Body of pancreas (tissue), 4 donors: ENCODE measurements around the gene PCDHA10. TPM values are rescaled to one million over a fixed set of nuclear protein-coding genes. Genes with fewer than 3 reads are reported as not detected.
A peak's percentile ranks its signal among the peaks of the same experiment; 100 is the strongest.
"Not testable (repeated sequence)": the region's sequence is repeated elsewhere in the genome, so short reads cannot be mapped to it uniquely, and the experiment has no call there.

Source experiments
- ATAC-seq: fragments of 150-250 bp; one replicate; pipeline ENCODE4 v1.9.1; 2016
- DNase-seq, 4 donors: peaks; one replicate each; pipeline ENCODE4 v3.0.0-alpha.2; 2019
- H3K27ac ChIP-seq, 4 donors: fragments of 200-600 bp; sonication (generic); 1 replicate in 3 of 4; 2 replicates in 1 of 4; pipeline versions ENCODE4 v1.5.1 to v1.6.1; 2016 to 2019; ENCODE audit warnings: mild to moderate bottlenecking in 1 of 4, mixed read lengths in 1 of 4, moderate library complexity in 1 of 4
- H3K27me3 ChIP-seq, 2 donors: fragments of 200-600 bp; sonication (generic); one replicate each; pipeline ENCODE4 v1.6.0; 2016; ENCODE audit warnings: mild to moderate bottlenecking in 1 of 2
- H3K36me3 ChIP-seq, 2 donors: fragments of 200-600 bp; sonication (generic); replicated peaks in 1 of 2; 2 replicates each; pipeline ENCODE4 v1.5.1; 2016; ENCODE audit warnings: low read depth in 2 of 2; ENCODE audit not compliant: insufficient read depth in 1 of 2
- H3K4me1 ChIP-seq: fragments of 200-600 bp; sonication (generic); one replicate; pipeline ENCODE4 v1.6.0; 2016
- H3K4me3 ChIP-seq, 2 donors: fragments of 200-600 bp; sonication (generic); 1 replicate in 1 of 2; 2 replicates in 1 of 2; pipeline ENCODE4 v1.5.1; 2016 to 2019
- H3K9me3 ChIP-seq, 3 donors: fragments of 200-600 bp; sonication (generic); 1 replicate in 2 of 3; 2 replicates in 1 of 3; pipeline ENCODE4 v1.5.1; 2016
- POLR2A ChIP-seq, 3 donors: fragments of 450-650 bp; IDR thresholded peaks; one replicate each; pipeline ENCODE4 v1.6.1; 2016; ENCODE audit warnings: antibody characterized with exemption in 3 of 3, mild to moderate bottlenecking in 2 of 3
- WGBS, 2 donors: methylation state at CpG; one replicate each; pipeline ENCODE4 v1.1.5; 2017; 5-methylcytosine and 5-hydroxymethylcytosine counted together
- intact Hi-C: fragments of 100-400 bp; cut with DNase I; formaldehyde crosslinking; loops from one replicate; pipeline ENCODE4 v1.15.1; 2023
- total RNA-seq, 2 donors: library from RNA; depleted of rRNA; stranded (reverse); fragments of >200 nt; gene quantifications; one replicate each; pipeline ENCODE4 v1.1.0, GENCODE V29; 2016
- TF ChIP-seq, protein P1 (sequence below), 7 experiments: fragments of 450-650 bp in 4 of 7; fragments of 200-600 bp in 3 of 7; sonication (generic) in 3 of 7; IDR thresholded peaks; one replicate each; pipeline ENCODE4 v1.5.1; 2016 to 2019; ENCODE audit warnings: antibody characterized with exemption in 7 of 7

PCDHA10 gene, protein sequence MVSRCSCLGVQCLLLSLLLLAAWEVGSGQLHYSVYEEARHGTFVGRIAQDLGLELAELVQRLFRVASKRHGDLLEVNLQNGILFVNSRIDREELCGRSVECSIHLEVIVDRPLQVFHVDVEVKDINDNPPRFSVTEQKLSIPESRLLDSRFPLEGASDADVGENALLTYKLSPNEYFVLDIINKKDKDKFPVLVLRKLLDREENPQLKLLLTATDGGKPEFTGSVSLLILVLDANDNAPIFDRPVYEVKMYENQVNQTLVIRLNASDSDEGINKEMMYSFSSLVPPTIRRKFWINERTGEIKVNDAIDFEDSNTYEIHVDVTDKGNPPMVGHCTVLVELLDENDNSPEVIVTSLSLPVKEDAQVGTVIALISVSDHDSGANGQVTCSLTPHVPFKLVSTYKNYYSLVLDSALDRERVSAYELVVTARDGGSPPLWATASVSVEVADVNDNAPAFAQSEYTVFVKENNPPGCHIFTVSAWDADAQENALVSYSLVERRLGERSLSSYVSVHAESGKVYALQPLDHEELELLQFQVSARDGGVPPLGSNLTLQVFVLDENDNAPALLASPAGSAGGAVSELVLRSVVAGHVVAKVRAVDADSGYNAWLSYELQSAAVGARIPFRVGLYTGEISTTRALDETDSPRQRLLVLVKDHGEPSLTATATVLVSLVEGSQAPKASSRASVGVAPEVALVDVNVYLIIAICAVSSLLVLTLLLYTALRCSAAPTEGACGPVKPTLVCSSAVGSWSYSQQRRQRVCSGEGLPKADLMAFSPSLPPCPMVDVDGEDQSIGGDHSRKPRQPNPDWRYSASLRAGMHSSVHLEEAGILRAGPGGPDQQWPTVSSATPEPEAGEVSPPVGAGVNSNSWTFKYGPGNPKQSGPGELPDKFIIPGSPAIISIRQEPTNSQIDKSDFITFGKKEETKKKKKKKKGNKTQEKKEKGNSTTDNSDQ
- total RNA-seq, result 1 to 10 TPM; 3.1 to 6.6 TPM

DNA sequence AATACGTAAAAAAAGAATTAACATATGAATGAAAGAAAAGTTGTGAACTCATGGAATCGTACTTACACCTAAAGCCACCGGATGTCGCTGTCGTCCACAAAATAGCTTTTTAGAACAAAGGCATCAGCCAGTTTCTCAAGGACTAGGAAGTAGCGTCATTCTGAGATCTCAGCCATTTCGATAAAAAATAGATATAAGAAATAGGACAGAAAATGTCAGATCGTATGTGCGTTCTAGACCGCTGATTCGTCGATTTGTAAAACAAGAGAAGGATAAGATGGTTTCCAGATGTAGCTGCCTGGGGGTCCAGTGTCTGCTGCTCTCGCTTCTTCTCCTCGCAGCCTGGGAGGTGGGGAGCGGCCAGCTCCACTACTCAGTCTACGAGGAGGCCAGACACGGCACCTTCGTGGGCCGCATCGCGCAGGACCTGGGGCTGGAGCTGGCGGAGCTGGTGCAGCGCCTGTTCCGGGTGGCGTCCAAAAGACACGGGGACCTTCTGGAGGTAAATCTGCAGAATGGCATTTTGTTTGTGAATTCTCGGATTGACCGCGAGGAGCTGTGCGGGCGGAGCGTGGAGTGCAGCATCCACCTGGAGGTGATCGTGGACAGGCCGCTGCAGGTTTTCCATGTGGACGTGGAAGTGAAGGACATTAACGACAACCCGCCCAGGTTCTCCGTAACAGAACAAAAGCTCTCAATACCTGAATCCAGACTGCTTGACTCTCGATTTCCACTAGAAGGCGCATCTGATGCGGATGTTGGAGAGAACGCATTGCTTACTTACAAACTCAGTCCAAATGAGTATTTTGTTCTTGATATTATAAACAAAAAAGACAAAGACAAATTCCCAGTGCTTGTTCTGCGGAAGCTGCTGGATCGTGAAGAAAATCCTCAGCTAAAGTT lies at the start of gene PCDHA10:
TSS of gene PCDHA10 (plus strand) at position 126 of the 903 bp plus-strand sequence. CDS start at position 278, 152 bp downstream.
- Histone ChIP-seq H3K4me1 (peaks cover 5% of the 10 kb centered on the region), H3K36me3 (no peaks in the 10 kb centered on the region), H3K27ac (peak within 1 kb of the TSS in 3 of 4 donors; percentile 38 to 75 (median 51)), H3K4me3 (no peak within 1 kb of the TSS), H3K9me3 (peaks cover 0 to 31% (median 3%) of the 10 kb centered on the region in 3 donors), H3K27me3 (no peaks in the 10 kb centered on the region)
- peak in 3 of 4 donors; percentile 44 to 54 (median 51) for DNase-seq
- peak in 1 of 3 donors; percentile 6 for TF ChIP-seq POLR2A (IDR thresholded peaks at IDR 0.05)
- TF ChIP-seq, protein P1, sequence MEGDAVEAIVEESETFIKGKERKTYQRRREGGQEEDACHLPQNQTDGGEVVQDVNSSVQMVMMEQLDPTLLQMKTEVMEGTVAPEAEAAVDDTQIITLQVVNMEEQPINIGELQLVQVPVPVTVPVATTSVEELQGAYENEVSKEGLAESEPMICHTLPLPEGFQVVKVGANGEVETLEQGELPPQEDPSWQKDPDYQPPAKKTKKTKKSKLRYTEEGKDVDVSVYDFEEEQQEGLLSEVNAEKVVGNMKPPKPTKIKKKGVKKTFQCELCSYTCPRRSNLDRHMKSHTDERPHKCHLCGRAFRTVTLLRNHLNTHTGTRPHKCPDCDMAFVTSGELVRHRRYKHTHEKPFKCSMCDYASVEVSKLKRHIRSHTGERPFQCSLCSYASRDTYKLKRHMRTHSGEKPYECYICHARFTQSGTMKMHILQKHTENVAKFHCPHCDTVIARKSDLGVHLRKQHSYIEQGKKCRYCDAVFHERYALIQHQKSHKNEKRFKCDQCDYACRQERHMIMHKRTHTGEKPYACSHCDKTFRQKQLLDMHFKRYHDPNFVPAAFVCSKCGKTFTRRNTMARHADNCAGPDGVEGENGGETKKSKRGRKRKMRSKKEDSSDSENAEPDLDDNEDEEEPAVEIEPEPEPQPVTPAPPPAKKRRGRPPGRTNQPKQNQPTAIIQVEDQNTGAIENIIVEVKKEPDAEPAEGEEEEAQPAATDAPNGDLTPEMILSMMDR (IDR thresholded peaks at IDR 0.05), result peak in 6 of 7 experiments; percentile 8 to 49 (median 44)
- 12 to 14% methylated on average over 32 to 44 of the region's 44 CpGs for WGBS, 2 donors
- peak; percentile 70 for ATAC-seq
- intact Hi-C loops, result no loop called here

DNA sequence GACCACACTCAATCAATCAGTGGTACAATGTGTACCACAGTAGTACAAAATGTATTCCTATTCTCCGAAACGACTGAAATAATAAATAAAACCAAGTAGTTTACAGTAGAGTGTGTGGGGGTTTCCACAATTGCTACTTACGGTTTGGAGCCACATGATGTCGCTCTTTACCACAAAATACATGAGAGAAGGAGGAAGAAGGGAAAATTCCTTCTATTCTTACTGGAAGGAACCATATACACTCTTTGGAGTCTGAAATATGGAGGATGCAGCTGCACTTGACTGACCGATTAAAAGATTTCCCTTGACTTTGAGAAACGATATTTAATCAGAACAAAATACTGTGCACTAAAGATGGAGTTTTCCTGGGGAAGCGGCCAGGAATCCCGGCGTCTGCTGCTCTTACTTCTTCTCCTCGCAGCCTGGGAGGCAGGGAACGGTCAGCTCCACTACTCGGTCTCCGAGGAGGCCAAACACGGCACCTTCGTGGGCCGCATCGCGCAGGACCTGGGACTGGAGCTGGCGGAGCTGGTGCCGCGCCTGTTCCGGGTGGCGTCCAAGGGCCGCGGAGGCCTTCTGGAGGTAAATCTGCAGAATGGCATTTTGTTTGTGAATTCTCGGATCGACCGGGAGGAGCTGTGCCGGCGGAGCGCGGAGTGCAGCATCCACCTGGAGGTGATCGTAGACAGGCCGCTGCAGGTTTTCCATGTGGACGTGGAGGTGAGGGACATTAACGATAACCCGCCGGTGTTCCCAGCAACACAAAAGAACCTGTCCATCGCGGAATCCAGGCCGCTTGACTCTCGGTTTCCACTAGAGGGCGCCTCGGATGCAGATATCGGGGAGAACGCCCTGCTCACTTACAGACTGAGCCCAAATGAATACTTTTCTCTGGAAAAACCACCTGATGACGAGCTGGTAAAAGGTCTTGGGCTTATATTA lies 48.6 kb upstream of the PCDHA10 start, which contains the start of gene PCDHA4:
TSS of gene PCDHA4 (plus strand) at position 235 of the 942 bp plus-strand sequence.
- peak; percentile 64 for ATAC-seq

DNA sequence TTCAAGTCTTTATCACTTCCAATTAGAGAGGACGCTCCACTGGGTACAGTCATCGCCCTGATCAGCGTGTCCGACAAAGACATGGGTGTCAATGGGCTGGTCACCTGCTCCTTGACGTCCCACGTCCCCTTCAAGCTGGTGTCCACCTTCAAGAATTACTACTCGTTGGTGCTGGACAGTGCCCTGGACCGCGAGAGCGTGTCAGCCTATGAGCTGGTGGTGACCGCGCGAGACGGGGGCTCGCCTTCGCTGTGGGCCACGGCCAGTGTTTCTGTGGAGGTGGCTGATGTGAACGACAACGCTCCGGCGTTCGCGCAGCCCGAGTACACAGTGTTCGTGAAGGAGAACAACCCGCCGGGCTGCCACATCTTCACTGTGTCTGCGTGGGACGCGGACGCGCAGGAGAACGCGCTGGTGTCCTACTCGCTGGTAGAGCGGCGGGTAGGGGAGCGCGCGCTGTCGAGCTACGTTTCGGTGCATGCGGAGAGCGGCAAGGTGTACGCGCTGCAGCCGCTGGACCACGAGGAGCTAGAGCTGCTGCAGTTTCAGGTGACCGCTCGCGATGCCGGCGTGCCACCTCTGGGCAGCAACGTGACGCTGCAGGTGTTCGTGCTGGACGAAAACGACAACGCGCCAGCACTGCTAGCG lies 47.3 kb upstream of the PCDHA10 start:
- WGBS, 2 donors, result 52 to 63% methylated on average over 49 to 61 of the region's 62 CpGs
- ATAC-seq, H3K4me1 ChIP-seq, H3K27me3 ChIP-seq, H3K36me3 ChIP-seq, DNase-seq, H3K4me3 ChIP-seq, intact Hi-C loops, H3K27ac ChIP-seq: not testable (repeated sequence)
- H3K9me3 ChIP-seq, result peaks cover 0 to 23% (median 0%) of the 10 kb centered on the region in 3 donors

More for the DNA sequence above, 48.6 kb upstream of the PCDHA10 start, which contains the start of gene PCDHA4:
- WGBS, 2 donors, result 14 to 15% methylated on average over 29 to 45 of the region's 47 CpGs
- TF ChIP-seq POLR2A (IDR thresholded peaks at IDR 0.05), result no peak
- TF ChIP-seq, protein P1 (IDR thresholded peaks at IDR 0.05), result peak in 6 of 7 experiments; percentile 16 to 59 (median 29)
- DNase-seq, result peak; percentile 40 to 67 (median 45)
- H3K4me1 ChIP-seq, result no peaks in the 10 kb centered on the region
- peaks cover 0 to 36% (median 3%) of the 10 kb centered on the region in 3 donors for H3K9me3 ChIP-seq
- H3K4me3 ChIP-seq, result no peak within 1 kb of the TSS
- peak within 1 kb of the TSS in 3 of 4 donors; percentile 20 to 54 (median 21) for H3K27ac ChIP-seq
- H3K27me3 ChIP-seq, result no peaks in the 10 kb centered on the region
- H3K36me3 ChIP-seq, result no peaks in the 10 kb centered on the region
- intact Hi-C loops, result no loop called here

DNA sequence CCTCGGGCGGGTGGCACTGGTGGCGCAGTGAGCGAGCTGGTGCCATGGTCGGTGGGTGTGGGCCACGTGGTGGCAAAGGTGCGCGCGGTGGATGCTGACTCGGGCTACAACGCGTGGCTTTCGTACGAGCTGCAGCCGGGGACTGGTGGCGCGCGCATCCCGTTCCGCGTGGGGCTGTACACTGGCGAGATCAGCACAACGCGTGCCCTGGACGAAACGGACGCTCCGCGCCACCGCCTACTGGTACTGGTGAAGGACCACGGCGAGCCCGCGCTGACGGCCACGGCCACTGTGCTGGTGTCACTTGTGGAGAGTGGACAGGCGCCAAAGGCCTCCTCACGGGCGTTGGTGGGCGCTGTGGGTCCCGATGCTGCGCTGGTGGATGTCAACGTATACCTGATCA lies 46.8 kb upstream of the PCDHA10 start:
- Histone ChIP-seq H3K27me3 (no peaks in the 10 kb centered on the region), H3K4me3 (no peak overlapping the region), H3K9me3 (peaks cover 0 to 23% (median 0%) of the 10 kb centered on the region in 3 donors), H3K36me3 (no peaks in the 10 kb centered on the region), H3K4me1 (no peaks in the 10 kb centered on the region), H3K27ac (no peak overlapping the region)
- 64 to 66% methylated on average over 27 to 43 of the region's 43 CpGs for WGBS, 2 donors
- no peak for ATAC-seq
- peak in 1 of 4 donors; percentile 7 for DNase-seq
- intact Hi-C loops, result no loop called here
- TF ChIP-seq, protein P1 (IDR thresholded peaks at IDR 0.05), result no peak
- TF ChIP-seq POLR2A (IDR thresholded peaks at IDR 0.05), result no peak
